Measurements from ENCODE around the gene NUFIP1. TPM values are rescaled to one million over a fixed set of nuclear protein-coding genes. Genes with fewer than 3 reads are reported as not detected.

NUFIP1 gene
- total and polyA plus RNA-seq, 2 experiments from 2014 or later, result 7.7 to 23.9 TPM

- TF ChIP-seq EZH2 (IDR thresholded peaks at IDR 0.05; ENCODE audit: low read depth, unreplicated experiment) (no peak), CTCF (conservative IDR thresholded peaks at IDR 0.05; ENCODE audit: low read depth in 2 of 2) (no peak), ZNF114 (CRISPR knock-in tag; IDR thresholded peaks at IDR 0.05) (no peak), ZNF462 (CRISPR knock-in tag; IDR thresholded peaks at IDR 0.05) (no peak)
Observed at GRCh38 chr13:44974056-44974793, 15.0 kb downstream of the NUFIP1 start (continued).

- H3K36me3 ChIP-seq (ENCODE audit: insufficient read depth), result peaks cover 14% of the 10 kb centered on the region
- H3K27me3 ChIP-seq (ENCODE audit: insufficient read depth), result no peaks in the 10 kb centered on the region
- H3K27me3 Mint-ChIP-seq (ENCODE audit: insufficient read depth, low read depth, poor library complexity), result no peaks in the 10 kb centered on the region
- no peaks in the 10 kb centered on the region for H3K9me2 ChIP-seq (ENCODE audit: insufficient read depth)
- no peak overlapping the region for H3K4me2 ChIP-seq
- H3K4me3 ChIP-seq, result no peak overlapping the region
- H2AFZ ChIP-seq, result no peak overlapping the region
- H3K4me1 Mint-ChIP-seq, result peaks cover 3% of the 10 kb centered on the region
- H3F3A ChIP-seq (replicated peaks; ENCODE audit: low read depth), result no peaks in the 10 kb centered on the region
- peaks cover 16% of the 10 kb centered on the region for H3K36me3 Mint-ChIP-seq (ENCODE audit: low read depth)
- no peak overlapping the region for H3K27ac Mint-ChIP-seq
- peak; percentile 53 for DNase-seq (ENCODE audit: low spot score)
- TF ChIP-seq CTCF (conservative IDR thresholded peaks at IDR 0.05; ENCODE audit: low read depth in 2 of 2), result peak; percentile 53 to 64
- TF ChIP-seq ETS1 (IDR thresholded peaks at IDR 0.05), result no peak
- peaks cover 9% of the 10 kb centered on the region for H4K20me1 ChIP-seq (replicated peaks; ENCODE audit: insufficient read depth)
- no peak overlapping the region for H3K27ac ChIP-seq (ENCODE audit: low read depth)
- no peak overlapping the region for H3K4me3 Mint-ChIP-seq
- 0 out of 2 replicates have a peak, but pooled peaks cover 4% of the 10 kb centered on the region for H3K4me1 ChIP-seq (ENCODE audit: insufficient read depth)
- peaks cover 30% of the 10 kb centered on the region for H3K79me2 ChIP-seq (replicated peaks; ENCODE audit: insufficient read depth)
- H3K9me3 Mint-ChIP-seq, result no peaks in the 10 kb centered on the region
- no peak for ATAC-seq
Observed at GRCh38 chr13:44972956-44973581, 16.2 kb downstream of the NUFIP1 start.
